ENCODE results near the gene NOX1. TPM values are rescaled to one million over a fixed set of nuclear protein-coding genes. Genes with fewer than 3 reads are reported as not detected.

The NOX1 gene
- total and polyA plus RNA-seq, 2 donors (not counting 1 experiment from before 2014, with no cell fraction given) = not detected

DNA sequence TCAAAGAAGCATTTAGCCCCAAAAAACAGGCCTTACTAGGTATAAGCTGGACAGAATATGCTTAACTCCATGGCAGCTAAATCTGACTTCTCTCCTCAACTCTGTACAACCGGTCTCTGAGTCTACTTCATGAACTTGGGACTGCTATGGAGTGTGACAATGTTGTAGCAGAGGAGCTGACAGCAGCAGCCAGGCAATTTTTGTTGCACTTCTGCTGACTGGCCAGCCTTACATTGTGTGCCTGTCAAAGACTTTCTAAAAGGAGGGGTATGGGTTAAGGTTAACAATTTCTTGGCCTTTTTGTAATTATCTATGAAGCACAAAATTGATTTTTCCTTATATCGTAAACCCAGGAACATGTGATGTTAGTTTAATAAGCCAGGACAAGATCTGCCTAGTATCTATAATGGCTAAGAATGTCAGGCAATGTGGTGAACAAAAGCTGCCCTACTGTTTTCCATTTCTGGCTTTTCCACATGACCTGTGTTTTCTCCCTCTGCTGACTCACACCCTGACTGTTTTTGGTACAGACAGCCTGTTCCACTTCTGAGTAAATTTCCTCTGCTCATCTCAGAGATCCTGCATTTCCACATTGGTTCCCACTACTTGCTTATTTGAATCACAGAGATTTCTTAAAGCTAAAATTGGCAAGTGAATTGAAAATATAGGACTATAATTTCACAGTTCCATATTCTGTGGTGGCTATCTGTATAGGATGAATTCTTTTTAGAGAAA is 9.3 kb downstream of the NOX1 start:
- no peaks in the 10 kb centered on the region for H3K27me3 ChIP-seq (ENCODE audit: control insufficient read depth, insufficient read depth, low read length)
- no peak overlapping the region for H3K27ac ChIP-seq (ENCODE audit: insufficient read depth, low read length)
- no peaks in the 10 kb centered on the region for H3K79me2 ChIP-seq (ENCODE audit: control insufficient read depth, insufficient read depth, low read length)
- H3K9me3 ChIP-seq (ENCODE audit: control insufficient read depth, insufficient read depth, low read depth, low read length) = no peaks in the 10 kb centered on the region
- no peaks in the 10 kb centered on the region for H3K4me1 ChIP-seq (ENCODE audit: control insufficient read depth, extremely low read depth, insufficient read depth, low read length)
- no peak overlapping the region for H3K9ac ChIP-seq (ENCODE audit: insufficient read depth, low read length)
- no peak overlapping the region for H3K4me2 ChIP-seq (ENCODE audit: extremely low read depth, insufficient read depth, low read length)
- DNase-seq (ENCODE audit: low read depth in 2 of 2) = peak; percentile 48 to 52
- TF ChIP-seq EZH2 (IDR thresholded peaks at IDR 0.05; ENCODE audit: low read length, missing control alignments) = no peak
- TF ChIP-seq, protein P1, sequence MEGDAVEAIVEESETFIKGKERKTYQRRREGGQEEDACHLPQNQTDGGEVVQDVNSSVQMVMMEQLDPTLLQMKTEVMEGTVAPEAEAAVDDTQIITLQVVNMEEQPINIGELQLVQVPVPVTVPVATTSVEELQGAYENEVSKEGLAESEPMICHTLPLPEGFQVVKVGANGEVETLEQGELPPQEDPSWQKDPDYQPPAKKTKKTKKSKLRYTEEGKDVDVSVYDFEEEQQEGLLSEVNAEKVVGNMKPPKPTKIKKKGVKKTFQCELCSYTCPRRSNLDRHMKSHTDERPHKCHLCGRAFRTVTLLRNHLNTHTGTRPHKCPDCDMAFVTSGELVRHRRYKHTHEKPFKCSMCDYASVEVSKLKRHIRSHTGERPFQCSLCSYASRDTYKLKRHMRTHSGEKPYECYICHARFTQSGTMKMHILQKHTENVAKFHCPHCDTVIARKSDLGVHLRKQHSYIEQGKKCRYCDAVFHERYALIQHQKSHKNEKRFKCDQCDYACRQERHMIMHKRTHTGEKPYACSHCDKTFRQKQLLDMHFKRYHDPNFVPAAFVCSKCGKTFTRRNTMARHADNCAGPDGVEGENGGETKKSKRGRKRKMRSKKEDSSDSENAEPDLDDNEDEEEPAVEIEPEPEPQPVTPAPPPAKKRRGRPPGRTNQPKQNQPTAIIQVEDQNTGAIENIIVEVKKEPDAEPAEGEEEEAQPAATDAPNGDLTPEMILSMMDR (conservative IDR thresholded peaks at IDR 0.05 in 1 of 2, IDR thresholded peaks at IDR 0.05 in 1 of 2; ENCODE audit: low read depth in 1 of 2, low read length in 2 of 2) = no peak
- H4K20me1 ChIP-seq (ENCODE audit: control insufficient read depth, extremely low read depth, insufficient read depth, low read length) = no peaks in the 10 kb centered on the region
- H3K4me3 ChIP-seq (replicated peaks in 1 of 4; ENCODE audit: control extremely low read depth in 1 of 4, insufficient read depth in 1 of 4, low read depth in 3 of 4, low read length in 4 of 4) = no peak overlapping the region
- no peaks in the 10 kb centered on the region for H3K36me3 ChIP-seq (ENCODE audit: control insufficient read depth, insufficient read depth, low read length)
- H2AFZ ChIP-seq (ENCODE audit: low read length) = no peak overlapping the region

DNA sequence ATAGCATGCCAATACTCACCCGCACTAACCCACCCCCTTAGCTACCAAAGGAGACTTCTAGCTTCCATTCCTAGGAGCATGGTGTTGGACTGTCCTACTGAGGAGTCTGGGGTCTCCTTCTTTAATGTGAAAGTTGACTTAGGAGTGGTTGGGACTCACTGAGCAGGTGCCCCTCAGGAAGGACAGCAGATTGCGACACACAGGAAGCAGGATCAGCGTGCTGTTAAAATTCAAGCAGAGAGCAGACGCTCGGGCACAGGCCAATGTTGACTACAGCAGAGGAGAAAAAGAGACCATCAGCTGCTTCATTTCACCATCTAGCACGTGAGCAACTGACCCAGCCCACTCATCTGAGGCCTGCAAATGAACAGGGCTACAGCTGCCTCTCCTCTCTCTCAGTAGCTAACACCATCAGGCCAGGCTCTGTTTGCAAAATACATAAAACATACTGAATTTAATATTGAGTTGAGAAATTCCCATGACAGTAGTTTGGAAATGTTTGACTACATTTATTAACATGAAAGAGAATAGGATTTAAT is 10.8 kb downstream of the NOX1 start:
- H4K20me1 ChIP-seq (ENCODE audit: control insufficient read depth, extremely low read depth, insufficient read depth, low read length) = no peaks in the 10 kb centered on the region
- no peak for TF ChIP-seq EZH2 (IDR thresholded peaks at IDR 0.05; ENCODE audit: low read length, missing control alignments)
- TF ChIP-seq, protein P1 (conservative IDR thresholded peaks at IDR 0.05 in 1 of 2, IDR thresholded peaks at IDR 0.05 in 1 of 2; ENCODE audit: low read depth in 1 of 2, low read length in 2 of 2) = no peak
- H3K4me3 ChIP-seq (replicated peaks in 1 of 4; ENCODE audit: control extremely low read depth in 1 of 4, insufficient read depth in 1 of 4, low read depth in 3 of 4, low read length in 4 of 4) = no peak overlapping the region
- DNase-seq (ENCODE audit: low read depth in 2 of 2) = peak in 1 of 2 donors; percentile 61
- no peak overlapping the region for H3K4me2 ChIP-seq (ENCODE audit: extremely low read depth, insufficient read depth, low read length)
- H3K9ac ChIP-seq (ENCODE audit: insufficient read depth, low read length) = no peak overlapping the region
- no peaks in the 10 kb centered on the region for H3K79me2 ChIP-seq (ENCODE audit: control insufficient read depth, insufficient read depth, low read length)
- no peaks in the 10 kb centered on the region for H3K9me3 ChIP-seq (ENCODE audit: control insufficient read depth, insufficient read depth, low read depth, low read length)
- H3K27ac ChIP-seq (ENCODE audit: insufficient read depth, low read length) = no peak overlapping the region
- H2AFZ ChIP-seq (ENCODE audit: low read length) = no peak overlapping the region
- H3K4me1 ChIP-seq (ENCODE audit: control insufficient read depth, extremely low read depth, insufficient read depth, low read length) = no peaks in the 10 kb centered on the region
- no peaks in the 10 kb centered on the region for H3K27me3 ChIP-seq (ENCODE audit: control insufficient read depth, insufficient read depth, low read length)
- H3K36me3 ChIP-seq (ENCODE audit: control insufficient read depth, insufficient read depth, low read length) = no peaks in the 10 kb centered on the region

DNA sequence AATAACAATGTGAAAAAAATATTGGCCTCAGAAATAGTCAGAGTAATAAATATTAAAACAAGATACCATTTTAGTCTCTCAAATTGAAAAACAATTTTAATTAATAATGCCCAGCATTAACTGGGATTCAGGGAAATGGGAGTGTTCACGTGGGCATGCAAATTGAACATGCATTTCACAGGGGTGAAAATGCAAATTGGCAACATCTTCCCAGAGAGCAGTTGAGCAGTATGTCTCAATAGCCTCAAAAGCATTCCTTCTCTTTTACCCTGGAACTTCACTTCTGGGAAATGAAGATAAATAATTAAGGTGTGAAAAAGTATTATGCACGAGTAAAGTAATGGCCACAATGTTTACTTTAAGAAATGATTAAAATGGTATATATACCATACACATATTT is 21.3 kb downstream of the NOX1 start:
- no peak overlapping the region for H3K4me2 ChIP-seq (ENCODE audit: extremely low read depth, insufficient read depth, low read length)

More for the DNA sequence above, 21.3 kb downstream of the NOX1 start:
- Histone ChIP-seq H3K9me3 (ENCODE audit: control insufficient read depth, insufficient read depth, low read depth, low read length) (no peaks in the 10 kb centered on the region), H3K79me2 (ENCODE audit: control insufficient read depth, insufficient read depth, low read length) (no peaks in the 10 kb centered on the region), H3K9ac (ENCODE audit: insufficient read depth, low read length) (no peak overlapping the region), H3K4me3 (replicated peaks in 1 of 4; ENCODE audit: control extremely low read depth in 1 of 4, insufficient read depth in 1 of 4, low read depth in 3 of 4, low read length in 4 of 4) (no peak overlapping the region), H3K27me3 (ENCODE audit: control insufficient read depth, insufficient read depth, low read length) (no peaks in the 10 kb centered on the region), H3K27ac (ENCODE audit: insufficient read depth, low read length) (no peak overlapping the region), H2AFZ (ENCODE audit: low read length) (no peak overlapping the region), H4K20me1 (ENCODE audit: control insufficient read depth, extremely low read depth, insufficient read depth, low read length) (no peaks in the 10 kb centered on the region), H3K36me3 (ENCODE audit: control insufficient read depth, insufficient read depth, low read length) (no peaks in the 10 kb centered on the region), H3K4me1 (ENCODE audit: control insufficient read depth, extremely low read depth, insufficient read depth, low read length) (no peaks in the 10 kb centered on the region)
- TF ChIP-seq EZH2 (IDR thresholded peaks at IDR 0.05; ENCODE audit: low read length, missing control alignments) = no peak
- TF ChIP-seq, protein P1 (conservative IDR thresholded peaks at IDR 0.05 in 1 of 2, IDR thresholded peaks at IDR 0.05 in 1 of 2; ENCODE audit: low read depth in 1 of 2, low read length in 2 of 2) = no peak
- no peak for DNase-seq (ENCODE audit: low read depth in 2 of 2)

Measured in fibroblast of lung (primary cell).